Measurements from ENCODE around the gene NDNF.

NDNF gene, protein sequence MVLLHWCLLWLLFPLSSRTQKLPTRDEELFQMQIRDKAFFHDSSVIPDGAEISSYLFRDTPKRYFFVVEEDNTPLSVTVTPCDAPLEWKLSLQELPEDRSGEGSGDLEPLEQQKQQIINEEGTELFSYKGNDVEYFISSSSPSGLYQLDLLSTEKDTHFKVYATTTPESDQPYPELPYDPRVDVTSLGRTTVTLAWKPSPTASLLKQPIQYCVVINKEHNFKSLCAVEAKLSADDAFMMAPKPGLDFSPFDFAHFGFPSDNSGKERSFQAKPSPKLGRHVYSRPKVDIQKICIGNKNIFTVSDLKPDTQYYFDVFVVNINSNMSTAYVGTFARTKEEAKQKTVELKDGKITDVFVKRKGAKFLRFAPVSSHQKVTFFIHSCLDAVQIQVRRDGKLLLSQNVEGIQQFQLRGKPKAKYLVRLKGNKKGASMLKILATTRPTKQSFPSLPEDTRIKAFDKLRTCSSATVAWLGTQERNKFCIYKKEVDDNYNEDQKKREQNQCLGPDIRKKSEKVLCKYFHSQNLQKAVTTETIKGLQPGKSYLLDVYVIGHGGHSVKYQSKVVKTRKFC

DNA sequence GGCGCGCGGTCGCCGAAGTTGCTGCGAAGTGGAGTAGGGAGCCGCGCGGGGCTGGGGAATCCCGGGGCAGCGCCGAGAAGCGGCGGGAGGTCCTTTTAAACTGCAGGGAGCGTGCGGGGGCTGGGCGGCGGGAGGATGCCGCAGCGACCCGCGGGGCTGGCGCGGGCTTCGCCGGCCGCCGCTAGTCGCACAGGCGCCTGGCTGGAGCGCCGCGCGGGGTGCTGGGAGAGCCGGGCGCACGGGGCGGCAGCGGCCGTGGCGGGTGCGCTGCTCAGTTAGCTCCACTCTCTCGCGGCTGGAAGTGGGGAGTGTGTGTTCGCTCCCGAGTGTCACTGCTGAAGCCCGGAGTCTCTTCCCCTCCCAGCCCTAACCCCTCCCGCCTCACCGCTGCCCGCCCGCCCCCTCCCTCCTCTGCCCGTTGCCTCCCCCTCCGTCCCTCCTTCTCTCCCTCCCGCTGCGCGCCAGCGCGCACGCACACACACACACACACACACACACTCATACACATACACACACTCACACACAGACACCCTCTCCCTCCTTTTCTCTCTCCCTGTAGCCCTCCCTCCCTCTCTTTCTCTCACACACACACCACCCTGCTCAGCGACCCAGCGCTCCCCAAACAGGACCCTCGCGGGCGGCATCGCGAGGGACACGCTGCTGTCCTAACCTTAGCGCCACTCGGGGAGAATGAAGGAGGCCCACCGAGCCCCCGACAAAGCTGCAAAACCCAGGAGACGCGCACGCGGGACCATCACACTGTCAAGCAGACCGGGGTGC lies at the start of gene NDNF:
TSS of gene NDNF (minus strand) at position 312 of the 780 bp plus-strand sequence. CDS start 26,698 bp downstream, outside the sequence.
- TF ChIP-seq ZNF565 (CRISPR knock-in tag; conservative IDR thresholded peaks at IDR 0.05; ENCODE audit: low read depth) = no peak
- TF ChIP-seq CSDC2 (CRISPR knock-in tag; IDR thresholded peaks at IDR 0.05) = no peak
- TF ChIP-seq ZNF8 (CRISPR knock-in tag; IDR thresholded peaks at IDR 0.05) = no peak
- no peak for TF ChIP-seq ARNTL (CRISPR knock-in tag; IDR thresholded peaks at IDR 0.05; ENCODE audit: borderline replicate concordance, low read depth)
- ATAC-seq = peak; percentile 84

GRCh38 chr4:121119715-121120114 lies 47.4 kb upstream of the NDNF start:
- no peak for ATAC-seq
- TF ChIP-seq RARB (CRISPR knock-in tag; IDR thresholded peaks at IDR 0.05) (no peak), OSR1 (CRISPR knock-in tag; IDR thresholded peaks at IDR 0.05) (no peak), ISL1 (CRISPR knock-in tag; IDR thresholded peaks at IDR 0.05) (no peak), POU6F1 (CRISPR knock-in tag; IDR thresholded peaks at IDR 0.05; ENCODE audit: borderline replicate concordance, low read depth) (no peak), ESRRG (CRISPR knock-in tag; IDR thresholded peaks at IDR 0.05) (no peak), TCF4 (CRISPR knock-in tag; IDR thresholded peaks at IDR 0.05; ENCODE audit: borderline replicate concordance) (no peak), ZNF8 (CRISPR knock-in tag; IDR thresholded peaks at IDR 0.05) (no peak), CSDC2 (CRISPR knock-in tag; IDR thresholded peaks at IDR 0.05) (no peak)

DNA sequence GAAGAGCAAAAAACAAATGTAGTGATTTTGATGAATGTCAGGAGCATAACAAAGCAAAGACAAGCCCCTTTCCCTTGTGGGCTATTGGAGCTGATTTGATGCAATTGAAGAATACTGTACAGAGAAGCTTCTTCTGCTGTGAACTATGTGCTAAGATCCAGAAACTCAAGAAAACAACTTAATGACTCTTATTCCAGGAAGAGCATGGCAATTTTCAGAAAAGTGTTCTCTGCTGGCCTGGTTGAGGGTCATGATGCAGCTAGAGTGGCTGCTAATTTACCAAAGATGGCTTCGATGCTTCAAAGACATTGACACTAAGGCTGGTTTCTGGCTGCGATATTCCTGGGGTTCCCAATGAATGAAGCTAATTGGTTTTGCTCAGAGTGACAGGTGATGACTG lies 46.0 kb upstream of the NDNF start:
- ATAC-seq = no peak
- TF ChIP-seq ESRRG (CRISPR knock-in tag; IDR thresholded peaks at IDR 0.05) = no peak
- TF ChIP-seq, protein P1, sequence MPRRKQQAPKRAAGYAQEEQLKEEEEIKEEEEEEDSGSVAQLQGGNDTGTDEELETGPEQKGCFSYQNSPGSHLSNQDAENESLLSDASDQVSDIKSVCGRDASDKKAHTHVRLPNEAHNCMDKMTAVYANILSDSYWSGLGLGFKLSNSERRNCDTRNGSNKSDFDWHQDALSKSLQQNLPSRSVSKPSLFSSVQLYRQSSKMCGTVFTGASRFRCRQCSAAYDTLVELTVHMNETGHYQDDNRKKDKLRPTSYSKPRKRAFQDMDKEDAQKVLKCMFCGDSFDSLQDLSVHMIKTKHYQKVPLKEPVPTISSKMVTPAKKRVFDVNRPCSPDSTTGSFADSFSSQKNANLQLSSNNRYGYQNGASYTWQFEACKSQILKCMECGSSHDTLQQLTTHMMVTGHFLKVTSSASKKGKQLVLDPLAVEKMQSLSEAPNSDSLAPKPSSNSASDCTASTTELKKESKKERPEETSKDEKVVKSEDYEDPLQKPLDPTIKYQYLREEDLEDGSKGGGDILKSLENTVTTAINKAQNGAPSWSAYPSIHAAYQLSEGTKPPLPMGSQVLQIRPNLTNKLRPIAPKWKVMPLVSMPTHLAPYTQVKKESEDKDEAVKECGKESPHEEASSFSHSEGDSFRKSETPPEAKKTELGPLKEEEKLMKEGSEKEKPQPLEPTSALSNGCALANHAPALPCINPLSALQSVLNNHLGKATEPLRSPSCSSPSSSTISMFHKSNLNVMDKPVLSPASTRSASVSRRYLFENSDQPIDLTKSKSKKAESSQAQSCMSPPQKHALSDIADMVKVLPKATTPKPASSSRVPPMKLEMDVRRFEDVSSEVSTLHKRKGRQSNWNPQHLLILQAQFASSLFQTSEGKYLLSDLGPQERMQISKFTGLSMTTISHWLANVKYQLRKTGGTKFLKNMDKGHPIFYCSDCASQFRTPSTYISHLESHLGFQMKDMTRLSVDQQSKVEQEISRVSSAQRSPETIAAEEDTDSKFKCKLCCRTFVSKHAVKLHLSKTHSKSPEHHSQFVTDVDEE (CRISPR knock-in tag; IDR thresholded peaks at IDR 0.05) = no peak
- no peak for TF ChIP-seq ZFP30 (CRISPR knock-in tag; IDR thresholded peaks at IDR 0.05)
- TF ChIP-seq, protein P2, sequence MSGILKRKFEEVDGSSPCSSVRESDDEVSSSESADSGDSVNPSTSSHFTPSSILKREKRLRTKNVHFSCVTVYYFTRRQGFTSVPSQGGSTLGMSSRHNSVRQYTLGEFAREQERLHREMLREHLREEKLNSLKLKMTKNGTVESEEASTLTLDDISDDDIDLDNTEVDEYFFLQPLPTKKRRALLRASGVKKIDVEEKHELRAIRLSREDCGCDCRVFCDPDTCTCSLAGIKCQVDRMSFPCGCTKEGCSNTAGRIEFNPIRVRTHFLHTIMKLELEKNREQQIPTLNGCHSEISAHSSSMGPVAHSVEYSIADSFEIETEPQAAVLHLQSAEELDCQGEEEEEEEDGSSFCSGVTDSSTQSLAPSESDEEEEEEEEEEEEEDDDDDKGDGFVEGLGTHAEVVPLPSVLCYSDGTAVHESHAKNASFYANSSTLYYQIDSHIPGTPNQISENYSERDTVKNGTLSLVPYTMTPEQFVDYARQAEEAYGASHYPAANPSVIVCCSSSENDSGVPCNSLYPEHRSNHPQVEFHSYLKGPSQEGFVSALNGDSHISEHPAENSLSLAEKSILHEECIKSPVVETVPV (CRISPR knock-in tag; IDR thresholded peaks at IDR 0.05) = no peak
- no peak for TF ChIP-seq ARNTL (CRISPR knock-in tag; IDR thresholded peaks at IDR 0.05; ENCODE audit: borderline replicate concordance, low read depth)
- TF ChIP-seq RARB (CRISPR knock-in tag; IDR thresholded peaks at IDR 0.05) = no peak
- TF ChIP-seq ZNF565 (CRISPR knock-in tag; conservative IDR thresholded peaks at IDR 0.05; ENCODE audit: low read depth) = no peak
- TF ChIP-seq PPARA (CRISPR knock-in tag; IDR thresholded peaks at IDR 0.05; ENCODE audit: borderline replicate concordance) = no peak

GRCh38 chr4:121114756-121115155 lies 42.4 kb upstream of the NDNF start:
- no peak for ATAC-seq
- TF ChIP-seq ZNF8 (CRISPR knock-in tag; IDR thresholded peaks at IDR 0.05) (no peak), PPARA (CRISPR knock-in tag; IDR thresholded peaks at IDR 0.05; ENCODE audit: borderline replicate concordance) (no peak), SNAI2 (CRISPR knock-in tag; IDR thresholded peaks at IDR 0.05) (no peak), TOX (CRISPR knock-in tag; IDR thresholded peaks at IDR 0.05; ENCODE audit: borderline replicate concordance) (no peak), ZNF70 (CRISPR knock-in tag; IDR thresholded peaks at IDR 0.05) (no peak), ISL1 (CRISPR knock-in tag; IDR thresholded peaks at IDR 0.05) (no peak), CSDC2 (CRISPR knock-in tag; IDR thresholded peaks at IDR 0.05) (no peak), BACH2 (CRISPR knock-in tag; IDR thresholded peaks at IDR 0.05; ENCODE audit: borderline replicate concordance) (no peak), TCF4 (CRISPR knock-in tag; IDR thresholded peaks at IDR 0.05; ENCODE audit: borderline replicate concordance) (no peak), GLIS3 (CRISPR knock-in tag; IDR thresholded peaks at IDR 0.05) (no peak), CREB5 (CRISPR knock-in tag; IDR thresholded peaks at IDR 0.05; ENCODE audit: low read depth) (no peak), PATZ1 (CRISPR knock-in tag; IDR thresholded peaks at IDR 0.05; ENCODE audit: borderline replicate concordance) (no peak)
- TF ChIP-seq, protein P1 (CRISPR knock-in tag; IDR thresholded peaks at IDR 0.05) = no peak

All from SK-N-SH treated with all-trans-retinoic acid at 6 μM for 48 hours (cell line).